Measurements from ENCODE around the gene SHE. TPM values are rescaled to one million over a fixed set of nuclear protein-coding genes. Genes with fewer than 3 reads are reported as not detected.

SHE gene
- total and polyA plus RNA-seq, 4 donors = 3.1 to 7.5 (median 4.7) TPM

DNA sequence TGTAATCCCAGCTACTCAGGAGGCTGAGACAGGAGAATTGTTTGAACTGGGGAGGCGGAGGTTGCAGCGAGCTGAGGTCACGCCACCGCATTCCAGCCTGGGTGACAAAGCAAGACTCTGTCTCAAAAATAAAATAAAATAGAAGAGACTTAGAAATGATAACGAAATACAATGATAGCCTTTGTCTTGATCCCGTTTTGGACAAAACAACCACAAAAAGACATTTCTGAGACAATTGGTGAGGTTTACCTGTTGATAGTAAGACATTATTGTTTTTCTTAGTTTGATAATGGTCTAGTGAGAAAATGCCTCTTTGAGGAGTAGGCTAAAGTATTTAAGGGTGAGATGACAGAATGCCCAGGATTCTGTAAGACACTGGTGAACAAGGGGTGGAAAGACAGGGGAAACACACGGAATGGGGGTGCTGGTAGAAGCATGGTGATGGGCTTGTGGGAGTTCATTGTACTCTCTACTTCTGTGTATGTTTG, 11.9 kb upstream of the SHE start:
- no peak for DNase-seq (ENCODE audit: low spot score)

DNA sequence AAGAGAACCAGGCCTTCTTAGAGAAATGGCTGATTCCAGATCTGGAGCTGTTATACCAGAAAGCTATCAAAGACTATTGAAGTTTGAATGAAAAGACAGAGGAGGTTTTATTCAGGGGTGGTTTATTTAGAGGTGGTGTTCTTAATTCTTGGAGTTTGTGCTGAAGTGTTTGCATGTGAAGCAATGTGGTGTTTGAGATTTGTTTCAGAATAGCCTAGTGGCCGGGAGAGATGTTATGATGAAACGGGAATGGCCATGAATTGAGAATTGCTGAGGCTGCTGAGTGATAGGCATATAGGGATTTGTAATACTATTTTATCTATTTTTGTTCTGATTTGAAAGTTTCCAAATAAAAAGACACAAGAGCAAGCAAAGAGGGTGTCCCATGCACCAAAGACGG, 10.5 kb upstream of the SHE start:
- H3K9me3 ChIP-seq (ENCODE audit: control insufficient read depth in 4 of 4, low read length in 3 of 4) = no peaks in the 10 kb centered on the region
- H3K4me1 ChIP-seq (ENCODE audit: control insufficient read depth in 4 of 4, insufficient read depth in 4 of 4, low read length in 3 of 4) = no peaks in the 10 kb centered on the region
- no peaks in the 10 kb centered on the region for H3K36me3 ChIP-seq (ENCODE audit: control insufficient read depth in 4 of 4, insufficient read depth in 3 of 4, low read depth in 1 of 4, low read length in 3 of 4)
- no peak overlapping the region for H3K27ac ChIP-seq (ENCODE audit: low read depth in 1 of 2, low read length in 2 of 2)
- H3K4me3 ChIP-seq (ENCODE audit: low read depth in 1 of 3, low read length in 3 of 3) = no peak overlapping the region
- no peak overlapping the region for H3K9ac ChIP-seq (ENCODE audit: low read depth in 1 of 2, low read length in 2 of 2)
- 82% methylated on average over 3 of the region's 3 CpGs for WGBS
- H3K27me3 ChIP-seq (ENCODE audit: control insufficient read depth in 4 of 4, insufficient read depth in 4 of 4, low read length in 3 of 4) = no peaks in the 10 kb centered on the region
- DNase-seq (ENCODE audit: low spot score) = no peak
- TF ChIP-seq EGR1 (IDR thresholded peaks at IDR 0.05; ENCODE audit: low read depth in 2 of 2) (no peak), NR2F2 (IDR thresholded peaks at IDR 0.05) (no peak), RXRA (IDR thresholded peaks at IDR 0.05) (no peak), HNF4A (conservative IDR thresholded peaks at IDR 0.05) (no peak), YY1 (IDR thresholded peaks at IDR 0.05) (no peak), SP1 (IDR thresholded peaks at IDR 0.05) (no peak), HNF4G (IDR thresholded peaks at IDR 0.05) (no peak), JUND (IDR thresholded peaks at IDR 0.05) (no peak), FOXA2 (IDR thresholded peaks at IDR 0.05) (no peak), GABPA (IDR thresholded peaks at IDR 0.05 in 1 of 2, conservative IDR thresholded peaks at IDR 0.05 in 1 of 2) (no peak)
- TF ChIP-seq, protein P1, sequence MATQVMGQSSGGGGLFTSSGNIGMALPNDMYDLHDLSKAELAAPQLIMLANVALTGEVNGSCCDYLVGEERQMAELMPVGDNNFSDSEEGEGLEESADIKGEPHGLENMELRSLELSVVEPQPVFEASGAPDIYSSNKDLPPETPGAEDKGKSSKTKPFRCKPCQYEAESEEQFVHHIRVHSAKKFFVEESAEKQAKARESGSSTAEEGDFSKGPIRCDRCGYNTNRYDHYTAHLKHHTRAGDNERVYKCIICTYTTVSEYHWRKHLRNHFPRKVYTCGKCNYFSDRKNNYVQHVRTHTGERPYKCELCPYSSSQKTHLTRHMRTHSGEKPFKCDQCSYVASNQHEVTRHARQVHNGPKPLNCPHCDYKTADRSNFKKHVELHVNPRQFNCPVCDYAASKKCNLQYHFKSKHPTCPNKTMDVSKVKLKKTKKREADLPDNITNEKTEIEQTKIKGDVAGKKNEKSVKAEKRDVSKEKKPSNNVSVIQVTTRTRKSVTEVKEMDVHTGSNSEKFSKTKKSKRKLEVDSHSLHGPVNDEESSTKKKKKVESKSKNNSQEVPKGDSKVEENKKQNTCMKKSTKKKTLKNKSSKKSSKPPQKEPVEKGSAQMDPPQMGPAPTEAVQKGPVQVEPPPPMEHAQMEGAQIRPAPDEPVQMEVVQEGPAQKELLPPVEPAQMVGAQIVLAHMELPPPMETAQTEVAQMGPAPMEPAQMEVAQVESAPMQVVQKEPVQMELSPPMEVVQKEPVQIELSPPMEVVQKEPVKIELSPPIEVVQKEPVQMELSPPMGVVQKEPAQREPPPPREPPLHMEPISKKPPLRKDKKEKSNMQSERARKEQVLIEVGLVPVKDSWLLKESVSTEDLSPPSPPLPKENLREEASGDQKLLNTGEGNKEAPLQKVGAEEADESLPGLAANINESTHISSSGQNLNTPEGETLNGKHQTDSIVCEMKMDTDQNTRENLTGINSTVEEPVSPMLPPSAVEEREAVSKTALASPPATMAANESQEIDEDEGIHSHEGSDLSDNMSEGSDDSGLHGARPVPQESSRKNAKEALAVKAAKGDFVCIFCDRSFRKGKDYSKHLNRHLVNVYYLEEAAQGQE (IDR thresholded peaks at IDR 0.05) = no peak
- TF ChIP-seq, protein P2, sequence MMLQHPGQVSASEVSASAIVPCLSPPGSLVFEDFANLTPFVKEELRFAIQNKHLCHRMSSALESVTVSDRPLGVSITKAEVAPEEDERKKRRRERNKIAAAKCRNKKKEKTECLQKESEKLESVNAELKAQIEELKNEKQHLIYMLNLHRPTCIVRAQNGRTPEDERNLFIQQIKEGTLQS (IDR thresholded peaks at IDR 0.05) = no peak
- TF ChIP-seq, protein P3, sequence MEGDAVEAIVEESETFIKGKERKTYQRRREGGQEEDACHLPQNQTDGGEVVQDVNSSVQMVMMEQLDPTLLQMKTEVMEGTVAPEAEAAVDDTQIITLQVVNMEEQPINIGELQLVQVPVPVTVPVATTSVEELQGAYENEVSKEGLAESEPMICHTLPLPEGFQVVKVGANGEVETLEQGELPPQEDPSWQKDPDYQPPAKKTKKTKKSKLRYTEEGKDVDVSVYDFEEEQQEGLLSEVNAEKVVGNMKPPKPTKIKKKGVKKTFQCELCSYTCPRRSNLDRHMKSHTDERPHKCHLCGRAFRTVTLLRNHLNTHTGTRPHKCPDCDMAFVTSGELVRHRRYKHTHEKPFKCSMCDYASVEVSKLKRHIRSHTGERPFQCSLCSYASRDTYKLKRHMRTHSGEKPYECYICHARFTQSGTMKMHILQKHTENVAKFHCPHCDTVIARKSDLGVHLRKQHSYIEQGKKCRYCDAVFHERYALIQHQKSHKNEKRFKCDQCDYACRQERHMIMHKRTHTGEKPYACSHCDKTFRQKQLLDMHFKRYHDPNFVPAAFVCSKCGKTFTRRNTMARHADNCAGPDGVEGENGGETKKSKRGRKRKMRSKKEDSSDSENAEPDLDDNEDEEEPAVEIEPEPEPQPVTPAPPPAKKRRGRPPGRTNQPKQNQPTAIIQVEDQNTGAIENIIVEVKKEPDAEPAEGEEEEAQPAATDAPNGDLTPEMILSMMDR (IDR thresholded peaks at IDR 0.05; ENCODE audit: low read depth, low read length, missing input control) = no peak
- TF ChIP-seq, protein P4, sequence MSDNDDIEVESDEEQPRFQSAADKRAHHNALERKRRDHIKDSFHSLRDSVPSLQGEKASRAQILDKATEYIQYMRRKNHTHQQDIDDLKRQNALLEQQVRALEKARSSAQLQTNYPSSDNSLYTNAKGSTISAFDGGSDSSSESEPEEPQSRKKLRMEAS (IDR thresholded peaks at IDR 0.05) = no peak

More for the DNA sequence above, 11.9 kb upstream of the SHE start:
- TF ChIP-seq, protein P2 (IDR thresholded peaks at IDR 0.05) = no peak
- TF ChIP-seq FOXA2 (IDR thresholded peaks at IDR 0.05) = no peak
- no peak for TF ChIP-seq HNF4G (IDR thresholded peaks at IDR 0.05)
- TF ChIP-seq, protein P1 (IDR thresholded peaks at IDR 0.05) = no peak
- TF ChIP-seq, protein P3 (IDR thresholded peaks at IDR 0.05; ENCODE audit: low read depth, low read length, missing input control) = no peak
- H3K27me3 ChIP-seq (ENCODE audit: control insufficient read depth in 4 of 4, insufficient read depth in 4 of 4, low read length in 3 of 4) = no peaks in the 10 kb centered on the region
- no peak overlapping the region for H3K9ac ChIP-seq (ENCODE audit: low read depth in 1 of 2, low read length in 2 of 2)
- H3K9me3 ChIP-seq (ENCODE audit: control insufficient read depth in 4 of 4, low read length in 3 of 4) = no peaks in the 10 kb centered on the region
- no peak overlapping the region for H3K27ac ChIP-seq (ENCODE audit: low read depth in 1 of 2, low read length in 2 of 2)
- 91% methylated on average over 7 of the region's 7 CpGs for WGBS
- H3K4me3 ChIP-seq (ENCODE audit: low read depth in 1 of 3, low read length in 3 of 3) = no peak overlapping the region
- H3K36me3 ChIP-seq (ENCODE audit: control insufficient read depth in 4 of 4, insufficient read depth in 3 of 4, low read depth in 1 of 4, low read length in 3 of 4) = no peaks in the 10 kb centered on the region
- no peaks in the 10 kb centered on the region for H3K4me1 ChIP-seq (ENCODE audit: control insufficient read depth in 4 of 4, insufficient read depth in 4 of 4, low read length in 3 of 4)

Measured in liver (tissue), 9 donors.